Measurements from ENCODE around the gene RASAL3.

Gene RASAL3

GRCh38 chr19:15448778-15449619 lies 15.3 kb downstream of the RASAL3 start:
- DNase-seq: no peak

DNA sequence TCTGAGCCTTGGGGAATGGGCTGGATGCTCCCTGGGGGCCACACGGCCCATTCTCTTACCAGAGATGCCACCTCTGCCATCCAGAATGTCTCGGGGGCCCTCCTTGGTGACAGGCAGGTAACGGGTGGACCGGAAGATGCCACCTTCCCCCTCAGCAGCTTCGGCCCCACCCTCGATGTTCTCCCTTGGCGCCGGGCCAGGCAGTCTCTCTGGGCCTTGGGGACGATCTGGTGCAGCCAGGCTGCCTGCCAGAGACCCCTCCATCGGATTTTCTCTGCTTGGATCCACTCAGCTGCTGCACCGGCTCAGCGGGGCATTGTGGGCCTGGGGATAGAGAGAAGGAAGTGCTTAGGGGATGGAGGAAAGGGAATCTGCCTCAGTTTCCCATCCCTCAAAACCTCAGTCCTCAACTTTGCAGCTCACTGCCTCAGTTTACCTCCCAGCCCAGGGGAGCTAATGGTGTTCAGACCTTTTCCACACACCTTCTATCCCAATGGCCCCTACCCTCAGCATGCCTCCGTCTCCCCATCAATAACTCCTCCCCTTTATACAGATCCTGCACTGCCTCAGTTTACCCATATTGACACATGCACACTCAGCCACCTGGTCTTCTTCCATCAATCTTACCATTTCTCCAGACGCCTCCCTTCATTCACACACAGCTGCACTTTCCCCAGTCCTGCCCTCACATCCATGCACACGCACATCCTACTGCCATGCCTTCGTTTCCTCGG lies 16.1 kb downstream of the RASAL3 start:
- DNase-seq: no peak

- DNase-seq: no peak
These were observed 17.3 kb downstream of the RASAL3 start for GRCh38 chr19:15447057-15447456.

DNA sequence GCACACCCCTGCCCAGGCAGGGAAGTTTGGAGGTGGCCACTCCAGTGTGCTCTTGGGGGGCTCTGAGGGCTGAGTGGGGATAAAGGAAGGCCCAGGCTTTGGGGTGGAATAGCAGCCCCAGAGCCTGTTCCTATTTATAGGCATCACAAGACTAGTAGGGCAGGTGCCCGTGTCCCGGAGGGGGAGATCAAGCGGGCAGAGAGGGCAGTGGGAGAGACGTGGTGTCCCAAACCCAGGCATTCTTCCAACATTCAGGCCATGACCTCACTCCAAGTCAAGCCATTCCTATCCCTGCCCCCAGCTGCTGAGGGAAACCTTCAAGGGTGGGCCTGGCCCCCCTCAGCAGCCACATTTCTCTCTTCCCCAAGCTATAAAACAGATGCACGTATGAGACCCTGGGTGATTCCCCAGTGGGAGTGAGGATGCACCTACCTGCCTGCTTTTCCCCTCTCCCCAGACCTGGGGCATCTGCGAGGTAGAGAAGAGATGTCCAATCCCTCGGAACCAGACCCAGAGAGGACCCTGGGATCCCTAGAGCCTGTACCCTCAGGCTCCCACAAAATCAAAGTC lies 18.5 kb downstream of the RASAL3 start:
- no peak for DNase-seq

DNA sequence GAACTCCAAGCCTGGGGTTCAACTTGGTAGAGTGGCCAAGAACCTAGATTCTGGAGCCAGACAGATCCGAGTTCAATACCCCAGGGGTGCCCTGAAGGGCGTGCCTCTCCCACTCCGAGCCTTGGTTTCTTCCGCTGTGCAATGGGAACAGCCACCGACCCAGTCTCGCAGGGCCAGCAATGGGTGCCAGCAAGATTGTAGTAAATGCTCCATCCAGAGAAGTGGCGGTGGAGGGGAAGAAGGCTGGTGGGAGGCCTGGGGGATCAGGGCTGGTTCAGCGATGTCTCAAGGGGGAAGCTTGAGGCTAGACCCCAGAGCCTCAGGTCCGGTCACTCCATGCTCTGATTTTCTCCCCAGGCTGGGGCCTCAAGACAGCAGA lies 19.1 kb downstream of the RASAL3 start:
- DNase-seq: no peak

GRCh38 chr19:15444505-15445226 lies 19.7 kb downstream of the RASAL3 start:
- DNase-seq: no peak

GRCh38 chr19:15443838-15444237 lies 20.5 kb downstream of the RASAL3 start:
- no peak for DNase-seq

DNA sequence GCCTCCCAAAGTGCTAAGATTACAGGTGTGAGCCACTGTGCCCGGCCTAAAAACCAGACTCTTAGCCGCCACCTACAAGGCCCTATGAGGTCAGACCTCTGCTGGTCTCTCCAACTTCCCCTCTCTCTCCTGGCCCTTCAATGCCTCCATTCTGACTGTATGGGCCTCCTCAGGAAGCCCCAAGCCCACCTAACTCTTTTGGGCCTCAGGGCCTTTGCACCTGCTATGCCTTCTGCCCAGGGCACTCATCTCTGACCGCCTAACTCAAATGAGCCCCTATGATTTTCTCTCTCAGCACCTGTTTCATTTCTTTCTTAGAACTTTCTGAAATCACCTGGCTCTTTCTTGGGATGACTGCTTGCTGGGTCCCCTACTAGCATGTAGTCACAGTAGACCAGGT lies 21.0 kb downstream of the RASAL3 start:
- no peak for DNase-seq

DNA sequence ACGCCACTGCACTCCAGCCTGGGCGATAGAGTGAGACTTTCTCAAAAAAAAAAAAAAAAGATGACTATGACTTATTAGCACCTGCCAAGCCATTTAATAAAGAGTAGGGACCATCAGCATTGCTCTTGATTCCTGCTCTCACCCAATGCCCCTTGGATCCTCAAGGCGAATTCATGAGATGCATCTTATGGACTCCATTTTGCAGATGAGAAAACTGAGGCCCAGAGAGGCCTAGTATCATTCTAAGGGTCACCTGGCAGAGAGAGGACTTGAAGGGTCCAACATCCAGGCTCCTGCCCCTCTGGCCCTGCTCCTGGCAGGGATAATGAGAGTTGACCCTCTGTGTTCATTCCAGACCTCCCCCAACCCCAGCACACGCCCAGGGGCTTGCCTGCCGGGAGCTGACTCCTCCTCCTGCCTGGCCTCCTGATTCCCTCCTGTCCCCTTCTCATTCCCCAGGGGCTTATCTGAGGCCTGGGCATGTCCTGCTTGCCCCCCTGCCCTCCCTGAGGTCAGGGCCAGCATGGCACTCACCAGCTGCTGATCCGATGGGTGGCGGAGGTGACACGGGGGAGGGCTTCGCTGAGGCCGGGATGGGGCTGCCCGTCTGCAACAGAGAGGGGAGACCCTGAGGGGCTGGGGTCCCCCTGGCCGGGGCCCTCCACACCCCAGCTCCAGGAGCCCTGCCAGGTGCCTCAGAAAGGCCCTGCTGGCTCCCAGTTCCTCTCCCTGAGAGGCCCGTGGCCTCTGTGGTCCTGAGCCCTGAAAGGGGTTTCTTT lies 22.0 kb downstream of the RASAL3 start:
- DNase-seq: no peak

DNA sequence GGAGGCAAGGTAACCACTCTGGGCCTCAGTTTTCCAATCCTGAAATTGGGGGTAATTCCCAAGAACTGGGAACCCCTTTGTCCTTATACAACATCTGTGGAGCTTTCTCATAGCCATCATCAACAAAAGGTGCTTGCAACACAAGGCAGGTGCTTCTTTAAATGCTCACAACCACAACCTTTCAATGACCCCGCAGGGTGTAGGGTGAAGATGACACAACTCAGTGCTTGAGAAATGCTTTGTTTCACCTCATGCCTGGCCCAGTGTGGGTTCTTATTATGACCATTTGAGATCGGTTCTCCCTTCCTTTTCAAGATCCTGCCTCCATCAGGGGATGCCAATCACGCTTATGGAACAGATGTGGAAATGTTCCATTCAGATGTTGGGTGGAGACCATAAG lies 23.0 kb downstream of the RASAL3 start:
- DNase-seq: no peak

GRCh38 chr19:15439821-15440641 lies 24.3 kb downstream of the RASAL3 start:
- no peak for DNase-seq

GRCh38 chr19:15439078-15439799 lies 25.1 kb downstream of the RASAL3 start:
- no peak for DNase-seq

GRCh38 chr19:15438577-15438976 lies 25.8 kb downstream of the RASAL3 start:
- DNase-seq: no peak

DNA sequence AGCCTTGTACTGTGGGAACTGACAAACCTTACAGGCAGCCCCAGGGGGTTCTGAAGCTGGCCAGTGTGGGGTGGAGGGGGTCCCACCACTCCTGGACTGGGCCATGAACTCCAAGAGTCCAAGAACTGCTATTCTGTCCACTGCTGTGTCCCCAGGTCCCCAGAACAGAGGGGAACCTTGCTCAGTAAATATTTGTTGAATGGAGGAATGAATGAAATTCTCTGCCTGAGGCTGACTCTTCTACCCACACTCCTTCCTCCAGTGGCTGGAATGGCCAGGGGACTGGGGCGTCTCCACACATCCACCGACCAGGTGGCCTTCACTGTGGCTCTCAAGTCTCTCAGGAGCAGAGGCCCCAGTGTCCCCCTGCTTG lies 26.2 kb downstream of the RASAL3 start:
- no peak for DNase-seq

DNA sequence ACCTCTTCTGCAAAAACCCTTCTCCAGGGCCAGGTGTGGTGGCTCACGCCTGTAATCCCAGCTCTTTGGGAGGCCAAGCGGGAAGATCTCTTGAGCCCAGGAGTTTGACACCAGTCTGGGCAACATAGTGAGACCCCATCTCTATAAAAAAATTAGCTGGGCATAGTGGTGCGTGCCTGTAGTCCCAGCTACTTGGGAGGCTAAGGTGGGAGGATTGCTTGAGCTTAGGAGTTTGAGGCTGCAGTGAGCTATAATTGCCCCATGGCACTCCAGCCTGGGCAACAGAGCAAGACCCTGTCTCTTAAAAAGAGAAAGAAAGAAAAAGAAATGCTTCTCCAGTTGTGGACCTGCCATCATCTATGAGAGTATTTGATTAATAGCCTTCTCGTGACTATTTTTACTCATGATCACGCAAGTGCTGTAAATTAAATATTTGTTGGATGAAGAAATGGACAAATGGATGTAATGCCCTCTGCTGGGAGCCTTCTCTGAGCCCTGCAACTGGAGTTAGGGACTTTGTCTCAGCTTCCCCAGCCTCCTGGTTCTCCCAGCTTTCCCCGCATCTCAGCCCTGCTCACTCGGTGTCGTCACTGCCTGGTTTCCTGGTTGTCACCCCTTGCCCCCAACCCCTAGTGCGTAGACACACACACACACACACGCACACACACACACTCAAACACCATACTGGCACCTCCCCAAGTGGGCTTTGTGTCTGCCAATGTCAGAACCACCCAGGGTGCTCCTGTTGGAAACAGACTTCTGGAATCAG lies 26.8 kb downstream of the RASAL3 start:
- no peak for DNase-seq

- no peak for DNase-seq
These were observed 27.6 kb downstream of the RASAL3 start for GRCh38 chr19:15436826-15437110.

- DNase-seq: no peak
These were observed 28.1 kb downstream of the RASAL3 start for GRCh38 chr19:15436012-15436825.

DNA sequence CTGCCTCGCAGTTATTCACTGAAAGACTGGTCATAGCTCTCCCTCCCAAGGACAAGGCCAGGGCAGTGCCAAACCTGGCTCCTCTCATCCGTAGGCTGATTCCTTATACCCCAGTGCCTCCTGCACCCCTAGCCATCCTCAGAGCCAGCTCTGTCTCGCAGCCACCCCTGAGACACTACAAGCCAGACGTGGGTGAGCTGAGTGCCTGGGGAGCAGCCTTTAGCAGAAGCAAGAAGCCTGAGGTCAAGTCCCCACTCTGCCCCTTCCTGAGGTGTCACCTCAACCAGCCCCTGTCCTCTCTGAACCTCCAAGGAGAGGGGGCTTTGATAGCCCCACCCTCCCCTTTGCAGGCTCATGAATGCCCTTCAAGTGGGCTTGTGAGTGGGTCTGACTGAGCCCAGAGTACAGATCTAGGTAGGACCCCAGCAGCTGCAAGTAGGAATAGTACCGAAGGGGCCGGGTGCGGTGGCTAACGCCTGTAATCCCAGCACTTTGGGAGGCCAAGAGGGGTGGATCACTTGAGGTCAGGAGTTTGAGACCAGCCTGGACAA lies 30.8 kb downstream of the RASAL3 start:
- DNase-seq: no peak

All from CD4-positive, alpha-beta T cell treated with Interleukin-21 for 1 hour (primary cell).